ENCODE measurements around the gene RBMS3.

Gene RBMS3

GRCh38 chr3:29827756-29828155, 546.9 kb downstream of the RBMS3 start:
- FAIRE-seq, result no peak

GRCh38 chr3:29829340-29829739, 548.5 kb downstream of the RBMS3 start:
- FAIRE-seq, result no peak

- no peak for FAIRE-seq
Observed at GRCh38 chr3:29850641-29851040, 569.8 kb downstream of the RBMS3 start.

GRCh38 chr3:29852767-29853166, 571.9 kb downstream of the RBMS3 start:
- no peak for FAIRE-seq

- no peak for FAIRE-seq
Observed at GRCh38 chr3:29853841-29854397, 573.0 kb downstream of the RBMS3 start.

- FAIRE-seq, result no peak
Observed at GRCh38 chr3:29854821-29855220, 574.0 kb downstream of the RBMS3 start.

GRCh38 chr3:29859726-29860270, 578.9 kb downstream of the RBMS3 start:
- no peak for FAIRE-seq

GRCh38 chr3:29864809-29865208, 583.9 kb downstream of the RBMS3 start:
- FAIRE-seq, result no peak

GRCh38 chr3:29868543-29869101, 587.8 kb downstream of the RBMS3 start:
- FAIRE-seq, result no peak

GRCh38 chr3:29870136-29870535, 589.3 kb downstream of the RBMS3 start:
- no peak for FAIRE-seq

GRCh38 chr3:29871087-29871486, 590.2 kb downstream of the RBMS3 start:
- FAIRE-seq, result peak; percentile 25

- FAIRE-seq, result no peak
Observed at GRCh38 chr3:29880809-29881208, 599.9 kb downstream of the RBMS3 start.

- FAIRE-seq, result no peak
Observed at GRCh38 chr3:29887451-29887850, 606.6 kb downstream of the RBMS3 start.

GRCh38 chr3:29889215-29889614, 608.3 kb downstream of the RBMS3 start:
- no peak for FAIRE-seq

- FAIRE-seq, result no peak
Observed at GRCh38 chr3:29890801-29891200, 609.9 kb downstream of the RBMS3 start.

- no peak for FAIRE-seq
Observed at GRCh38 chr3:29892976-29893554, 612.2 kb downstream of the RBMS3 start.

- FAIRE-seq, result no peak
Observed at GRCh38 chr3:29896856-29897255, 616.0 kb downstream of the RBMS3 start.

- FAIRE-seq, result no peak
Observed at GRCh38 chr3:29898171-29898965, 617.5 kb downstream of the RBMS3 start.

GRCh38 chr3:29899021-29899420, 618.1 kb downstream of the RBMS3 start:
- no peak for FAIRE-seq

GRCh38 chr3:29901097-29901496, 620.2 kb downstream of the RBMS3 start:
- FAIRE-seq, result no peak

GRCh38 chr3:29903600-29903999, 622.7 kb downstream of the RBMS3 start:
- no peak for FAIRE-seq

GRCh38 chr3:29906906-29907305, 626.0 kb downstream of the RBMS3 start:
- no peak for FAIRE-seq

GRCh38 chr3:29912600-29913288, 631.9 kb downstream of the RBMS3 start:
- no peak for FAIRE-seq

All from G401.6 (cell line).